ENCODE data around the gene RECK.

The RECK gene

DNA sequence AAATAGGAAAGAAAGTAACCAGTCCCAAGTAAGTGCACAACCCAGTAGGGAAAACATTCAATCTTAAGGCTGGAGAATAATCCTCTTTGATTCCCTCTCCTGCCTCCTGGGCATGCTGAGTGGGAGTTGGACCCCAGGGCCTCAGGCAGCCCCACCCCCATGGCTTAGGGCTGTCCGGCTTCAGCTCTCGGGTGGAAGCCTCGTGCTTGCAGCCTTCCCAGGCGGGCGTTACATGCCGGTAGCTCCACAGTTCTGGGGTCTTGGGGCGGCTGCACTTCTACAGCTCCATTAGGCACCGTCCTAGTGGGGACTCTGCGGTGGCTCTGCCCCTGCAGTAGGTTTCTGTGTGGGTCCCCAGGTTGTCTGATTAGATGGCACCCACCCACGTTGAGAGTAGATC lies 109.9 kb downstream of the RECK start:
- TF ChIP-seq, protein P1, sequence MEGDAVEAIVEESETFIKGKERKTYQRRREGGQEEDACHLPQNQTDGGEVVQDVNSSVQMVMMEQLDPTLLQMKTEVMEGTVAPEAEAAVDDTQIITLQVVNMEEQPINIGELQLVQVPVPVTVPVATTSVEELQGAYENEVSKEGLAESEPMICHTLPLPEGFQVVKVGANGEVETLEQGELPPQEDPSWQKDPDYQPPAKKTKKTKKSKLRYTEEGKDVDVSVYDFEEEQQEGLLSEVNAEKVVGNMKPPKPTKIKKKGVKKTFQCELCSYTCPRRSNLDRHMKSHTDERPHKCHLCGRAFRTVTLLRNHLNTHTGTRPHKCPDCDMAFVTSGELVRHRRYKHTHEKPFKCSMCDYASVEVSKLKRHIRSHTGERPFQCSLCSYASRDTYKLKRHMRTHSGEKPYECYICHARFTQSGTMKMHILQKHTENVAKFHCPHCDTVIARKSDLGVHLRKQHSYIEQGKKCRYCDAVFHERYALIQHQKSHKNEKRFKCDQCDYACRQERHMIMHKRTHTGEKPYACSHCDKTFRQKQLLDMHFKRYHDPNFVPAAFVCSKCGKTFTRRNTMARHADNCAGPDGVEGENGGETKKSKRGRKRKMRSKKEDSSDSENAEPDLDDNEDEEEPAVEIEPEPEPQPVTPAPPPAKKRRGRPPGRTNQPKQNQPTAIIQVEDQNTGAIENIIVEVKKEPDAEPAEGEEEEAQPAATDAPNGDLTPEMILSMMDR (IDR thresholded peaks at IDR 0.05; ENCODE audit: insufficient read depth, low read depth, low read length, missing control alignments): no peak
- DNase-seq (ENCODE audit: low read depth): no peak
- no peak overlapping the region for H3K4me3 ChIP-seq (ENCODE audit: low read length)

DNA sequence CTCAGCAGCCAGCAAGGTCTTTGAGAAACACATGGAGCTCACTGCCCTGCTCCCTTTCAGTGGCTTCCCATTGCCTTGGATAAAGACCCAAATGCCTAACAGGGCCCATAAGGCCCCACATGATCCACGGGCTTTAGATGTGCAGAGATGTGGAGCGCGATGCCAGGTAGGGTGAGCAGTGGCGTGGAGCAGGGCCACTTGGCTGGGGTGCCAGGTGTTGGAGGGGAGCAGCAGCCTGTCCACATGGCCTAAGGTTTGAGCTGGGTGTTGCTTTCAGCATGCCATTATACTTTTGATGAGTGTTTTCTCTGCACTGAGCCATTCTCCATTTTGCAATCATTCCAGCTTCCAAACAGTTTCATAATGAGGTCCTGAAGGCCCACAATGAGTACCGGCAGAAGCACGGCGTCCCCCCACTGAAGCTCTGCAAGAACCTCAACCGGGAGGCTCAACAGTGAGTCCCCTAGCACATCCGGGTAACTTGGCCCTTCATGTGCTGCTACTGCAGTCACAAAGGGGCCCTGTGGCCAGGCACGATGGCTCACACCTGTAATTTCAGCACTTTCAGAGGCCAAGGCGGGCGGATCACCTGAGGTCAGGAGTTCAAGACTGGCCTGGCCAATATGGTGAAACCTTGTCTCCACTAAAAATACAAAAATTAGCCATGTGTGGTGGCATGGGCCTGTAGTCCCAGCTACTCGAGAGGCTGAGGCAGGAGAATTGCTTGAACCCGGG lies 110.9 kb downstream of the RECK start:
- no peak overlapping the region for H3K4me3 ChIP-seq (ENCODE audit: low read length)
- TF ChIP-seq, protein P1 (IDR thresholded peaks at IDR 0.05; ENCODE audit: insufficient read depth, low read depth, low read length, missing control alignments): no peak
- DNase-seq (ENCODE audit: low read depth): no peak

DNA sequence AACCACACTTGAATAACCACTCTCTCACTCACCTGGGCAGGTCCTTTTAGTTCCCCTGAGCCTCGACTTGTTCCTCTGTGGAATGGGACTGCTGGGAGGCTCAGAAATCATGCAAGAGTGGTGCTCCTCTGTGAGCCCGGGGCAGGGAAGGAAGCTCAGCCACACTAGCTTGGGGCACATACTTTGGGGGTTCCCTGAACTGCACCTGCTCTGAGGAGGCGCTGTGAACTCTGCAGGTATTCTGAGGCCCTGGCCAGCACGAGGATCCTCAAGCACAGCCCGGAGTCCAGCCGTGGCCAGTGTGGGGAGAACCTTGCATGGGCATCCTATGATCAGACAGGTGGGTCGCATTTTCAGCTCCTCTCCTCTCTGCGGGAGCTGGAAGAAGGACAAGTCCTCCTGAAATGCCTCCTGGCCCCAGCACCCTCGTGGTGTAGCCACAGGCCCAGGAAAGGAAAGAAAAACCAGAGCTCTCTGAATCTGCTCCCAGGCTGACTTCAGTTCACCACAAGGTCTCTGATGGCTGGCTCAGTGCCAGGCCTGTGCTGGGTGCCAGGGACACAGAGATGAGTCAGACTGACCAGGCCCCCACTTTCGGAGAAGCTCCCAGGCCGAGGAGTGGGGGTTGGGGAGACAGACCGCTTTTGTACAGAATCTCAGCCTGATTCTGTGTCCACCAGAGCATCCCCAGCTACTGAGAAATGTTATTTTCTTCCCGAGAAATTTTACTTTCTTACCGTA lies 111.8 kb downstream of the RECK start:
- no peak overlapping the region for H3K4me3 ChIP-seq (ENCODE audit: low read length)
- DNase-seq (ENCODE audit: low read depth): peak; percentile 72
- TF ChIP-seq, protein P1 (IDR thresholded peaks at IDR 0.05; ENCODE audit: insufficient read depth, low read depth, low read length, missing control alignments): no peak

- TF ChIP-seq, protein P1 (IDR thresholded peaks at IDR 0.05; ENCODE audit: insufficient read depth, low read depth, low read length, missing control alignments): no peak
- peak; percentile 17 for DNase-seq (ENCODE audit: low read depth)
- H3K4me3 ChIP-seq (ENCODE audit: low read length): no peak overlapping the region
Measured at GRCh38 chr9:36149197-36149596, 112.5 kb downstream of the RECK start.

DNA sequence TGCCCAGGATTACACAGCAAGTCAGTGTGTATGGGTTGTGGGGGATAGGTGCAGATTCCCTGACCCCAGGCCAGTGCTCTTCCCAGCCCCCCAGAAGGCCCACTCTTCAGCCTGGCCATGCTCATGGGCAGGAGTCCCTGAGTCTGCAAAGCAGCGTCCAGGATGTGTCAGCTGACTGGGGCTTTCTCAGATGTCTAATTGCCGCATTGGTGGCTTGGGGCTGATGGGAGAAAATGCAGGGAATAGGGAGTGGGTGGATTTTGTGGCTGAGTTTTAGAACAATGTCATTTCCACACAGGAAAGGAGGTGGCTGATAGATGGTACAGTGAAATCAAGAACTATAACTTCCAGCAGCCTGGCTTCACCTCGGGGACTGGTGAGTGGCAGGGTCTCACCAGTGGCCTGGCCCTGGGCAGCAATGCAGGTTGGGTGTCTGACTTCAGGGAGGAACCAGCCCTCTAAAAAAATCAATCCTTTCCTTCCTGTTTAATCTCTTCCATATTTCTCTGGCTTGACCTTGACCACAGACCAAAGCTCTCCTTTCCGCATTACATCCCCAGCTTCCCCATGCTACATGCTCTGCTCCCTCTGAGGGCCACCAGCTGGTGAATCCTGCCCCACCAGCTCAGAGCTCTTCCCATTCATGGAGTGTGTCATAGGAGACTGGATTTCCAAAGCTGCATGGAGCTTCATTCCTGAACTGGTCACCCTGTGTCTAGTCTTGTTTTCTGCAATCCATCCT lies 114.0 kb downstream of the RECK start:
- TF ChIP-seq, protein P1 (IDR thresholded peaks at IDR 0.05; ENCODE audit: insufficient read depth, low read depth, low read length, missing control alignments): no peak
- DNase-seq (ENCODE audit: low read depth): peak; percentile 41
- H3K4me3 ChIP-seq (ENCODE audit: low read length): no peak overlapping the region

- TF ChIP-seq, protein P1 (IDR thresholded peaks at IDR 0.05; ENCODE audit: insufficient read depth, low read depth, low read length, missing control alignments): no peak
- peak; percentile 57 for DNase-seq (ENCODE audit: low read depth)
- no peak overlapping the region for H3K4me3 ChIP-seq (ENCODE audit: low read length)
Measured at GRCh38 chr9:36151316-36152210, 114.8 kb downstream of the RECK start.

Data from epithelial cell of esophagus (primary cell).